Neural cell (in vitro differentiated cells): ENCODE measurements around the gene AK2. TPM values are rescaled to one million over a fixed set of nuclear protein-coding genes. Genes with fewer than 3 reads are reported as not detected.

Experiments
- H2AFZ ChIP-seq: fragments of 200-600, 300-800 bp; sonication (generic), shearing (Covaris generic); 2 replicates; pipeline ENCODE4 v1.6.0; 2014; ENCODE audit warnings: low read depth, mild to moderate bottlenecking, antibody characterized with exemption, low read length, moderate library complexity
- H3F3A ChIP-seq: fragments of 200-600 bp; shearing (Covaris generic); 2 replicates; pipeline ENCODE4 v1.6.1; 2016; ENCODE audit warnings: mild to moderate bottlenecking, moderate library complexity, mixed read lengths, antibody characterized with exemption, low read length; ENCODE audit not compliant: insufficient read depth, poor library complexity, severe bottlenecking
- H3K27ac ChIP-seq: fragments of 200-600, 300-800 bp; sonication (generic), shearing (Covaris generic); 2 replicates; pipeline ENCODE4 v1.5.1; 2014; ENCODE audit warnings: mild to moderate bottlenecking, low read length, moderate library complexity
- H3K27me3 ChIP-seq: fragments of 300-800, 200-600 bp; sonication (generic), shearing (Covaris generic); 2 replicates; pipeline ENCODE4 v1.6.0; 2014; ENCODE audit warnings: mild to moderate bottlenecking, low read depth, low read length, moderate library complexity; ENCODE audit not compliant: insufficient read depth
- H3K36me3 ChIP-seq: fragments of 300-800, 200-600 bp; sonication (generic), shearing (Covaris generic); 2 replicates; pipeline ENCODE4 v1.5.1; 2014; ENCODE audit warnings: mild to moderate bottlenecking, antibody characterized with exemption, low read length, moderate library complexity; ENCODE audit not compliant: insufficient read depth
- H3K4me2 ChIP-seq: fragments of 300-800, 200-600 bp; sonication (generic), shearing (Covaris generic); 2 replicates; pipeline ENCODE4 v1.6.0; 2014; ENCODE audit warnings: mild to moderate bottlenecking, low read length
- H3K4me3 ChIP-seq: fragments of 300-800, 200-600 bp; sonication (generic), shearing (Covaris generic); 2 replicates; pipeline ENCODE4 v1.5.1; 2014; ENCODE audit warnings: mild to moderate bottlenecking, low read length, moderate library complexity
- H3K79me2 ChIP-seq: fragments of 200-600 bp; shearing (Covaris generic); replicated peaks from 2 replicates; pipeline ENCODE4 v1.6.0; 2014; ENCODE audit warnings: mild to moderate bottlenecking, low read length, moderate library complexity; ENCODE audit not compliant: insufficient read depth
- H3K9ac ChIP-seq: fragments of 300-800, 200-600 bp; sonication (generic), shearing (Covaris generic); 2 replicates; pipeline ENCODE4 v1.6.1; 2016; ENCODE audit warnings: mild to moderate bottlenecking, low read length, mixed read lengths
- H3K9me2 ChIP-seq: fragments of 200-600 bp; shearing (Covaris generic); 2 replicates; pipeline ENCODE4 v1.6.1; 2016; ENCODE audit warnings: mild to moderate bottlenecking, low read length, mixed read lengths; ENCODE audit not compliant: insufficient read depth
- H3K9me3 ChIP-seq: fragments of 200-600, 300-800 bp; sonication (generic), shearing (Covaris generic); 2 replicates; pipeline ENCODE4 v1.6.1; 2016; ENCODE audit warnings: mild to moderate bottlenecking, mixed run types, low read length, moderate library complexity, mixed read lengths
- H4K20me1 ChIP-seq: fragments of 200-600 bp; shearing (Covaris generic); 2 replicates; pipeline ENCODE4 v1.6.1; 2016; ENCODE audit warnings: mild to moderate bottlenecking, mixed run types; ENCODE audit not compliant: insufficient read depth
- CTCF ChIP-seq: fragments of 450-650 bp; IDR thresholded peaks from 2 replicates; pipeline ENCODE4 v1.5.1; 2014; ENCODE audit warnings: antibody characterized with exemption, mild to moderate bottlenecking, moderate library complexity; ENCODE audit not compliant: poor library complexity, severe bottlenecking
- EP300 ChIP-seq: fragments of 450-650 bp; conservative IDR thresholded peaks from 2 replicates; pipeline ENCODE4 v1.6.1; 2014; ENCODE audit warnings: antibody characterized with exemption, mild to moderate bottlenecking, moderate library complexity; ENCODE audit not compliant: poor library complexity, severe bottlenecking
- EZH2 ChIP-seq: fragments of 200-600, 300-800 bp; shearing (Covaris generic), sonication (generic); IDR thresholded peaks from 2 replicates; pipeline ENCODE4 v1.6.1; 2014; ENCODE audit warnings: antibody characterized with exemption, low read length, borderline replicate concordance, mild to moderate bottlenecking; ENCODE audit not compliant: insufficient read depth, poor library complexity, severe bottlenecking
- MXI1 ChIP-seq: fragments of 450-650 bp; conservative IDR thresholded peaks from 2 replicates; pipeline ENCODE4 v1.6.1; 2014; ENCODE audit warnings: antibody characterized with exemption, mild to moderate bottlenecking; ENCODE audit not compliant: poor library complexity, severe bottlenecking
- POLR2AphosphoS5 ChIP-seq: IDR thresholded peaks from 2 replicates; pipeline ENCODE4 v1.6.1; 2012
- RAD21 ChIP-seq: fragments of 450-650 bp; conservative IDR thresholded peaks from 2 replicates; pipeline ENCODE4 v1.6.1; 2014; ENCODE audit warnings: antibody characterized with exemption, mild to moderate bottlenecking, moderate library complexity
- REST ChIP-seq: IDR thresholded peaks from 2 replicates; pipeline ENCODE4 v1.6.1; 2012; ENCODE audit warnings: borderline replicate concordance
- SMC3 ChIP-seq: fragments of 450-650 bp; conservative IDR thresholded peaks from 2 replicates; pipeline ENCODE4 v1.6.1; 2014; ENCODE audit warnings: antibody characterized with exemption, mild to moderate bottlenecking, moderate library complexity; ENCODE audit not compliant: poor library complexity
- TAF1 ChIP-seq: IDR thresholded peaks from 2 replicates; pipeline ENCODE4 v1.6.1; 2012; ENCODE audit warnings: low read depth
- polyA plus RNA-seq: library from polyadenylated mRNA; depleted of rRNA; stranded (reverse); fragments of >200 nt; gene quantifications from 2 replicates; pipeline ENCODE4 v1.2.3, GENCODE V29; 2014

AK2 gene
- polyA plus RNA-seq, 1 donor from 2014 or later, result 107 TPM

GRCh38 chr1:32958827-32959226 is 77.9 kb downstream of the AK2 start:
- no peak overlapping the region for H3K4me3 ChIP-seq
- H3F3A ChIP-seq, result no peaks in the 10 kb centered on the region
- H2AFZ ChIP-seq, result no peak overlapping the region
- H3K4me2 ChIP-seq, result no peak overlapping the region
- no peaks in the 10 kb centered on the region for H3K9me3 ChIP-seq
- no peak for TF ChIP-seq EZH2
- TF ChIP-seq REST, result no peak
- TF ChIP-seq TAF1, result no peak
- no peak for TF ChIP-seq RAD21
- no peak for TF ChIP-seq CTCF
- TF ChIP-seq MXI1, result no peak
- no peak for TF ChIP-seq SMC3
- no peak for TF ChIP-seq POLR2AphosphoS5
- no peak for TF ChIP-seq EP300
- H3K79me2 ChIP-seq, result peaks cover 67% of the 10 kb centered on the region
- no peak overlapping the region for H3K27ac ChIP-seq
- H3K36me3 ChIP-seq, result no peaks in the 10 kb centered on the region
- no peaks in the 10 kb centered on the region for H3K9me2 ChIP-seq
- H3K9ac ChIP-seq, result no peak overlapping the region
- H4K20me1 ChIP-seq, result peaks cover 4% of the 10 kb centered on the region
- H3K27me3 ChIP-seq, result no peaks in the 10 kb centered on the region

Other genes starting within 250 kb of the AK2 start
- 40.1 and 49.4 TPM in 2 replicates for gene YARS1, start 219.5 kb downstream of the AK2 start, polyA plus RNA-seq
- 63.4 and 77.0 TPM in 2 replicates for gene S100PBP, start 219.2 kb downstream of the AK2 start, polyA plus RNA-seq
- gene FNDC5, start 166.0 kb downstream of the AK2 start, polyA plus RNA-seq, result 20.5 and 21.6 TPM in 2 replicates
- 1.9 TPM in 1 of 2 replicates, not detected in the other for gene HPCA, start 150.4 kb downstream of the AK2 start, polyA plus RNA-seq
- 2.1 TPM in 1 of 2 replicates, not detected in the other for gene TMEM54, start 135.5 kb downstream of the AK2 start, polyA plus RNA-seq
- gene RNF19B, start 72.1 kb downstream of the AK2 start, polyA plus RNA-seq, result 22.1 and 30.8 TPM in 2 replicates
- gene AZIN2, start 44.3 kb upstream of the AK2 start, polyA plus RNA-seq, result 22.5 and 22.7 TPM in 2 replicates
- 4.3 and 7.3 TPM in 2 replicates for gene TRIM62, start 145.2 kb upstream of the AK2 start, polyA plus RNA-seq
- gene ZNF362, start 219.6 kb upstream of the AK2 start, polyA plus RNA-seq, result 17.6 and 20.1 TPM in 2 replicates